Measurements from ENCODE around the gene MYO9B. TPM values are rescaled to one million over a fixed set of nuclear protein-coding genes. Genes with fewer than 3 reads are reported as not detected.

MYO9B gene
- total and polyA plus RNA-seq, 9 of the 15 experiments (the other 6 are each of a cell fraction or from before 2014, with no cell fraction given) = 2.4 to 77.6 (median 23.0) TPM

DNA sequence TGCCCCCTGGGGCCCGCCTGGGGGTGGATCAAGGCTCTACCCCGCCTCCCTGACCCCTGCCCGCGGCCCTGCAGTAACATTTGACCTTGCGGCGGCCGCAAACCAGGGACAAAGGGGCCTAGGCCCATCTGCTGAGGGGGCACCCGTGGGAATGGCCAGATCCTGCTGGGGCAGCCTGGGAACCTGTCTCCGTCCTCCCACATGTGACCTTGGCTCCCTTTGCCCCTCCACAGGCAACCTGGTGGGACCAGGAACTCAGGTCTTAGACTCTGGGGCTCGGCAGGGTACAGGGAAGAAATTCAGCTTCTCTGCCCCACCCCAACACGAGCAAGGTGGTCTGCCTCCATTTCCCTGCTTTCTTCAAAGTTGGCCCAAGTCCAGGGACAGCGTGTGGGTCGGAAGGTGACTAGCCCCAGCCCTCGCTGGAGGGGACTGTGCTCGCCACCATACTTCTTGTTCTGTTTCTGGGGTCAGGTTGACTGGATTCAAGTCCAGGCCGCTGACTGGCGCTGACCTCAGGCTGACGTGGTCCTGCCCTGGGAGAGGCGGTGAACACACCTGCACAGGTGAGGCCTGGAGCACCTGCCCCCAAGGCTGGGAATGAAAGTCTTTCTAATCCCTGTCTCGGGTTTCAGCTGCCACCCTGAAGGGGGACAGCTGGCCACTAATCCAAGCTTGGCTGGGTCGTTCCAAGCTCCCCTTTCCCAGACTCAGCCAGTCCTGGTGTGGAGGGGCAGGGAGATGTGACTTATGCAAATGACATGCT lies 172.6 kb downstream of the MYO9B start:
- Histone ChIP-seq H2AFZ (ENCODE audit: low read depth, low read length) (peak overlapping the region; percentile 69), H3K27ac (ENCODE audit: extremely low read depth, low read depth, low read length) (peak overlapping the region; percentile 53), H3K79me2 (ENCODE audit: control insufficient read depth, insufficient read depth, low read length) (peaks cover 23% of the 10 kb centered on the region), H3K4me2 (ENCODE audit: insufficient read depth, low read length) (peak overlapping the region; percentile 20; the same call in 1 of the 2 replicates), H4K20me1 (replicated peaks; ENCODE audit: control insufficient read depth, insufficient read depth, low read length) (peaks cover 4% of the 10 kb centered on the region; the same call in 1 of the 2 replicates), H3K4me3 (no peak overlapping the region), H3K9me3 (replicated peaks; ENCODE audit: control insufficient read depth, insufficient read depth, low read depth, low read length) (no peaks in the 10 kb centered on the region), H3K36me3 (ENCODE audit: control insufficient read depth, insufficient read depth, low read length) (no peaks in the 10 kb centered on the region), H3K27me3 (ENCODE audit: control insufficient read depth in 2 of 2, insufficient read depth in 2 of 2, low read length in 2 of 2) (no peaks in the 10 kb centered on the region), H3K4me1 (replicated peaks in 1 of 2; ENCODE audit: control insufficient read depth in 2 of 2, insufficient read depth in 2 of 2, low read length in 2 of 2) (peaks cover 39 to 72% of the 10 kb centered on the region in 2 experiments), H3K9ac (ENCODE audit: insufficient read depth in 1 of 2, low read depth in 2 of 2, low read length in 2 of 2) (peak overlapping the region; percentile 76 to 88), H3K9me1 (ENCODE audit: control insufficient read depth, insufficient read depth, low read length) (no peaks in the 10 kb centered on the region)
- CTCF ChIA-PET (ENCODE audit: low intra/inter-chr PET ratio) = no interaction called here
- DNase-seq (ENCODE audit: extremely low read depth in 1 of 4, low spot score in 3 of 4) = peak in 3 of 4 experiments; percentile 43 to 83 (median 81)
- in situ Hi-C loops (cut with MboI) (no loop called here), intact Hi-C loops (cut with micrococcal nuclease) (loop anchor here (5.0 kb wide), 1 partner anchor 41 kb away; no protein-coding TSS in a partner anchor)
- POLR2A ChIA-PET = interaction anchor here (0.5 to 1.4 kb wide), 8 partner anchors 11 to 655 kb away, joined by 3 to 6 read pairs (median 3); partner anchors contain the start of gene USE1
- no TSS peak for BruUV-seq (replicated peaks)
- WGBS (ENCODE audit: insufficient coverage, low coverage, missing lambda C conversion rate) = 48% methylated on average over 17 of the region's 21 CpGs
- FAIRE-seq = peak; percentile 61
- ATAC-seq = peak; percentile 15; the same call in 2 of the 3 replicates
- no peak for TF ChIP-seq TSC22D4 (tag; IDR thresholded peaks at IDR 0.05)
- TF ChIP-seq EWSR1 (IDR thresholded peaks at IDR 0.05; ENCODE audit: borderline replicate concordance, low read depth, partially characterized antibody) = no peak
- TF ChIP-seq ZNF584 (CRISPR knock-in tag; IDR thresholded peaks at IDR 0.05; ENCODE audit: low read depth) = no peak
- no peak for TF ChIP-seq ZNF644 (tag; IDR thresholded peaks at IDR 0.05; ENCODE audit: low read depth)
- TF ChIP-seq, protein P1, sequence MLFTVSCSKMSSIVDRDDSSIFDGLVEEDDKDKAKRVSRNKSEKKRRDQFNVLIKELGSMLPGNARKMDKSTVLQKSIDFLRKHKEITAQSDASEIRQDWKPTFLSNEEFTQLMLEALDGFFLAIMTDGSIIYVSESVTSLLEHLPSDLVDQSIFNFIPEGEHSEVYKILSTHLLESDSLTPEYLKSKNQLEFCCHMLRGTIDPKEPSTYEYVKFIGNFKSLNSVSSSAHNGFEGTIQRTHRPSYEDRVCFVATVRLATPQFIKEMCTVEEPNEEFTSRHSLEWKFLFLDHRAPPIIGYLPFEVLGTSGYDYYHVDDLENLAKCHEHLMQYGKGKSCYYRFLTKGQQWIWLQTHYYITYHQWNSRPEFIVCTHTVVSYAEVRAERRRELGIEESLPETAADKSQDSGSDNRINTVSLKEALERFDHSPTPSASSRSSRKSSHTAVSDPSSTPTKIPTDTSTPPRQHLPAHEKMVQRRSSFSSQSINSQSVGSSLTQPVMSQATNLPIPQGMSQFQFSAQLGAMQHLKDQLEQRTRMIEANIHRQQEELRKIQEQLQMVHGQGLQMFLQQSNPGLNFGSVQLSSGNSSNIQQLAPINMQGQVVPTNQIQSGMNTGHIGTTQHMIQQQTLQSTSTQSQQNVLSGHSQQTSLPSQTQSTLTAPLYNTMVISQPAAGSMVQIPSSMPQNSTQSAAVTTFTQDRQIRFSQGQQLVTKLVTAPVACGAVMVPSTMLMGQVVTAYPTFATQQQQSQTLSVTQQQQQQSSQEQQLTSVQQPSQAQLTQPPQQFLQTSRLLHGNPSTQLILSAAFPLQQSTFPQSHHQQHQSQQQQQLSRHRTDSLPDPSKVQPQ (CRISPR knock-in tag; IDR thresholded peaks at IDR 0.05; ENCODE audit: borderline replicate concordance) = no peak
- no peak for TF ChIP-seq TAL1 (IDR thresholded peaks at IDR 0.05)
- peak; percentile 53; the same call in 1 of the 2 replicates for TF ChIP-seq ZBTB7A (IDR thresholded peaks at IDR 0.05; ENCODE audit: borderline replicate concordance, control insufficient read depth, low read depth, low read length)
- TF ChIP-seq, protein P2, sequence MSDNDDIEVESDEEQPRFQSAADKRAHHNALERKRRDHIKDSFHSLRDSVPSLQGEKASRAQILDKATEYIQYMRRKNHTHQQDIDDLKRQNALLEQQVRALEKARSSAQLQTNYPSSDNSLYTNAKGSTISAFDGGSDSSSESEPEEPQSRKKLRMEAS (CRISPR knock-in tag; IDR thresholded peaks at IDR 0.05) = no peak
- peak; percentile 24 for TF ChIP-seq RBBP5 (IDR thresholded peaks at IDR 0.05; ENCODE audit: borderline replicate concordance, insufficient read depth, low read length, poor library complexity, severe bottlenecking)
- no peak for TF ChIP-seq POLR2H (tag; IDR thresholded peaks at IDR 0.05; ENCODE audit: low read depth)
- TF ChIP-seq PURB (CRISPR knock-in tag; IDR thresholded peaks at IDR 0.05; ENCODE audit: low read depth) = no peak
- TF ChIP-seq ZNF583 (CRISPR knock-in tag; IDR thresholded peaks at IDR 0.05) = no peak; the same call in 1 of the 2 replicates
- no peak for TF ChIP-seq XRCC3 (IDR thresholded peaks at IDR 0.05)
